GM20000 (cell line): Measurements from ENCODE around the gene EXOSC5.

ENCODE experiments used
- DNase-seq: peaks from one replicate; pipeline ENCODE4 v3.0.0; 2012; ENCODE audit warnings: low spot score
- CTCF ChIP-seq: IDR thresholded peaks from 2 replicates; pipeline ENCODE4 v1.5.1; 2012; ENCODE audit warnings: mild to moderate bottlenecking, control low read depth; ENCODE audit errors: extremely low read depth, missing control alignments

The EXOSC5 gene

GRCh38 chr19:41355802-41356201, 41.4 kb downstream of the EXOSC5 start:
- TF ChIP-seq CTCF, result no peak
- DNase-seq, result no peak

- no peak for TF ChIP-seq CTCF
- DNase-seq, result no peak
Observed at GRCh38 chr19:41355035-41355434, 42.1 kb downstream of the EXOSC5 start.

- no peak for DNase-seq
- no peak for TF ChIP-seq CTCF
Observed at GRCh38 chr19:41354343-41354953, 42.7 kb downstream of the EXOSC5 start.

- TF ChIP-seq CTCF, result peak; percentile 92
- DNase-seq, result peak; percentile 99
Observed at GRCh38 chr19:41353466-41354342, 43.5 kb downstream of the EXOSC5 start, which contains the start of gene TGFB1. TGFB1 (minus strand) TSS chr19:41353922; CDS start chr19:41353044, 878 bp downstream.

- peak; percentile 69 for TF ChIP-seq CTCF
Observed at GRCh38 chr19:41352609-41353465, 44.3 kb downstream of the EXOSC5 start.

GRCh38 chr19:41352279-41352608, 44.9 kb downstream of the EXOSC5 start:
- no peak for TF ChIP-seq CTCF
- DNase-seq, result no peak

More at GRCh38 chr19:41352609-41353465, 44.3 kb downstream of the EXOSC5 start:
- DNase-seq, result peak; percentile 88
